DND-41 (cell line): ENCODE results near the gene KDM1B.
"Not testable (repeated sequence)": the region's sequence is repeated elsewhere in the genome, so short reads cannot be mapped to it uniquely, and the experiment has no call there.

ENCODE experiments used
- ATAC-seq: fragments of 200-7000 bp; cut with Tn5 transposase; 3 replicates; pipeline ENCODE4 v1.9.1; 2021; ENCODE audit warnings: low read depth; ENCODE audit not compliant: insufficient read depth
- DNase-seq: peaks from one replicate; pipeline ENCODE4 v3.0.0-alpha.2; 2020
- H2AFZ ChIP-seq: 2 replicates; pipeline ENCODE4 v1.6.0; 2012; ENCODE audit warnings: low read depth, low read length
- H3K27ac ChIP-seq: 2 replicates; pipeline ENCODE4 v1.5.1; 2012; ENCODE audit warnings: low read length, inconsistent platforms
- H3K27me3 ChIP-seq: fragments of 200-600 bp; sonication (generic); 2 replicates; pipeline ENCODE4 v1.6.0; 2012; ENCODE audit warnings: low read length, mild to moderate bottlenecking, inconsistent platforms; ENCODE audit not compliant: insufficient read depth, poor library complexity
- H3K36me3 ChIP-seq: 2 replicates; pipeline ENCODE4 v1.5.1; 2012; ENCODE audit warnings: low read length, inconsistent platforms; ENCODE audit not compliant: insufficient read depth
- H3K4me1 ChIP-seq: 2 replicates; pipeline ENCODE4 v1.5.1; 2012; ENCODE audit warnings: mild to moderate bottlenecking, low read length; ENCODE audit not compliant: insufficient read depth
- H3K4me2 ChIP-seq: 2 replicates; pipeline ENCODE4 v1.6.0; 2012; ENCODE audit warnings: mild to moderate bottlenecking, moderate library complexity, low read length, inconsistent platforms; ENCODE audit not compliant: insufficient read depth
- H3K4me3 ChIP-seq, 2 experiments: fragments of 200-600 bp in 1 of 2; shearing (Covaris generic) in 1 of 2; 2 replicates each; pipeline ENCODE4 v1.5.1; 2012 to 2016; ENCODE audit warnings: inconsistent platforms in 2 of 2, low read length in 2 of 2, mild to moderate bottlenecking in 2 of 2, low read depth in 1 of 2, moderate library complexity in 1 of 2
- H3K79me2 ChIP-seq: 2 replicates; pipeline ENCODE4 v1.6.0; 2012; ENCODE audit warnings: low read length, inconsistent platforms; ENCODE audit not compliant: insufficient read depth
- H3K9ac ChIP-seq: 2 replicates; pipeline ENCODE4 v1.6.0; 2012; ENCODE audit warnings: low read depth, mild to moderate bottlenecking, inconsistent platforms, low read length, moderate library complexity
- H3K9me3 ChIP-seq: 2 replicates; pipeline ENCODE4 v1.5.1; 2012; ENCODE audit warnings: low read length, moderate library complexity, mild to moderate bottlenecking, inconsistent platforms; ENCODE audit not compliant: insufficient read depth, severe bottlenecking
- H4K20me1 ChIP-seq: 2 replicates; pipeline ENCODE4 v1.6.0; 2012; ENCODE audit warnings: low read length; ENCODE audit not compliant: insufficient read depth
- EZH2 ChIP-seq: IDR thresholded peaks from 3 replicates; pipeline ENCODE4 v1.6.1; 2012; ENCODE audit warnings: borderline replicate concordance, low read depth, mild to moderate bottlenecking, moderate library complexity, low read length, inconsistent platforms; ENCODE audit not compliant: severe bottlenecking
- TF ChIP-seq, protein P1 (sequence below): IDR thresholded peaks from 2 replicates; pipeline ENCODE4 v1.5.1; 2012; ENCODE audit warnings: borderline replicate concordance, low read length, moderate library complexity, mild to moderate bottlenecking; ENCODE audit not compliant: poor library complexity, severe bottlenecking; ENCODE audit errors: extremely low read depth

KDM1B gene

DNA sequence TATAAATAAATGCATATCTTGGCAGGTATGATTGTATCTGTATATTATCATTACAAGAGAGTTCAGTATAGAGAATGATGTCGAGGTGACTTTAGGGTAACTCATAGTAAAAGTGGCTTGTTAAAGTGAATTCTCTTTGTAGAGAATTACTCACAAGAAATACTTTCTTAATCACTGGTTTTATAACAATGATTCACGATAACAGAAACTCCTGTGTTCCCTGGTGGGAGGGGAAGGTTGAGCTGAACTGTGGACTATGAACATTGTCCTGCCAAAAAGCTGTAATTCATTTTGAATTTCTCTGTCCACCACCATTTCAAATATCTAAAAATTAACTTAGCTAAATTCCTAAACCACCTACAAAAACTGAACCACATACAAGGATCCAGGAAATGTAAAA lies 8.1 kb upstream of the KDM1B start:
- no peak for TF ChIP-seq EZH2
- TF ChIP-seq, protein P1, sequence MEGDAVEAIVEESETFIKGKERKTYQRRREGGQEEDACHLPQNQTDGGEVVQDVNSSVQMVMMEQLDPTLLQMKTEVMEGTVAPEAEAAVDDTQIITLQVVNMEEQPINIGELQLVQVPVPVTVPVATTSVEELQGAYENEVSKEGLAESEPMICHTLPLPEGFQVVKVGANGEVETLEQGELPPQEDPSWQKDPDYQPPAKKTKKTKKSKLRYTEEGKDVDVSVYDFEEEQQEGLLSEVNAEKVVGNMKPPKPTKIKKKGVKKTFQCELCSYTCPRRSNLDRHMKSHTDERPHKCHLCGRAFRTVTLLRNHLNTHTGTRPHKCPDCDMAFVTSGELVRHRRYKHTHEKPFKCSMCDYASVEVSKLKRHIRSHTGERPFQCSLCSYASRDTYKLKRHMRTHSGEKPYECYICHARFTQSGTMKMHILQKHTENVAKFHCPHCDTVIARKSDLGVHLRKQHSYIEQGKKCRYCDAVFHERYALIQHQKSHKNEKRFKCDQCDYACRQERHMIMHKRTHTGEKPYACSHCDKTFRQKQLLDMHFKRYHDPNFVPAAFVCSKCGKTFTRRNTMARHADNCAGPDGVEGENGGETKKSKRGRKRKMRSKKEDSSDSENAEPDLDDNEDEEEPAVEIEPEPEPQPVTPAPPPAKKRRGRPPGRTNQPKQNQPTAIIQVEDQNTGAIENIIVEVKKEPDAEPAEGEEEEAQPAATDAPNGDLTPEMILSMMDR = no peak
- no peak overlapping the region for H3K9ac ChIP-seq
- H3K36me3 ChIP-seq = no peaks in the 10 kb centered on the region
- no peaks in the 10 kb centered on the region for H3K9me3 ChIP-seq
- ATAC-seq = no peak
- no peaks in the 10 kb centered on the region for H3K4me1 ChIP-seq
- no peak overlapping the region for H2AFZ ChIP-seq
- H3K4me2 ChIP-seq = no peak overlapping the region
- no peak overlapping the region for H3K4me3 ChIP-seq
- H3K27me3 ChIP-seq = no peaks in the 10 kb centered on the region
- no peaks in the 10 kb centered on the region for H4K20me1 ChIP-seq
- no peak for DNase-seq
- H3K27ac ChIP-seq = no peak overlapping the region
- H3K79me2 ChIP-seq = no peaks in the 10 kb centered on the region

DNA sequence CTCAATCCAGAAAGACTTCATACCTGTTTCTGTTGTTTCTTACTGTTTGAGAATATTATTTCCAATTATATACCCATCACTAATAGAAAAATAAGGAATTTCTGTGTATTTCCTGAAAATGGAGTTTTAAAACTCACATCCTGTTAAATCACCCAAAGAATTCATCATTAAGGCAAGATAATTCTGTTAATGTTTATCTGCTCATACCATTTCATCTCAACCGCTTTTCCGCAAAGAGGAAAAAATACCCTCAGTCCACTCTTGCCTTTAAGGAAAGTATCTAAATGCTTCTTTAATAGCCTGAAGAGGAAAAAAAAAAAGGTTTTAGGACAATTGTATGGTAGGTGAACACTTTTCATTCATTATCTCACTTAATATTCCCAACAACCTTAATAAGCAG lies 7.6 kb upstream of the KDM1B start:
- no peak overlapping the region for H2AFZ ChIP-seq
- H3K4me2 ChIP-seq = no peak overlapping the region
- no peak overlapping the region for H3K4me3 ChIP-seq
- H3K36me3 ChIP-seq = no peaks in the 10 kb centered on the region
- DNase-seq = no peak
- no peaks in the 10 kb centered on the region for H3K79me2 ChIP-seq
- H3K9me3 ChIP-seq = no peaks in the 10 kb centered on the region
- no peaks in the 10 kb centered on the region for H3K27me3 ChIP-seq
- H4K20me1 ChIP-seq = no peaks in the 10 kb centered on the region
- H3K27ac ChIP-seq = no peak overlapping the region
- TF ChIP-seq, protein P1 = no peak
- no peak for TF ChIP-seq EZH2
- H3K9ac ChIP-seq = no peak overlapping the region
- H3K4me1 ChIP-seq = peaks cover 1% of the 10 kb centered on the region; the same call in 1 of the 2 replicates
- no peak for ATAC-seq

DNA sequence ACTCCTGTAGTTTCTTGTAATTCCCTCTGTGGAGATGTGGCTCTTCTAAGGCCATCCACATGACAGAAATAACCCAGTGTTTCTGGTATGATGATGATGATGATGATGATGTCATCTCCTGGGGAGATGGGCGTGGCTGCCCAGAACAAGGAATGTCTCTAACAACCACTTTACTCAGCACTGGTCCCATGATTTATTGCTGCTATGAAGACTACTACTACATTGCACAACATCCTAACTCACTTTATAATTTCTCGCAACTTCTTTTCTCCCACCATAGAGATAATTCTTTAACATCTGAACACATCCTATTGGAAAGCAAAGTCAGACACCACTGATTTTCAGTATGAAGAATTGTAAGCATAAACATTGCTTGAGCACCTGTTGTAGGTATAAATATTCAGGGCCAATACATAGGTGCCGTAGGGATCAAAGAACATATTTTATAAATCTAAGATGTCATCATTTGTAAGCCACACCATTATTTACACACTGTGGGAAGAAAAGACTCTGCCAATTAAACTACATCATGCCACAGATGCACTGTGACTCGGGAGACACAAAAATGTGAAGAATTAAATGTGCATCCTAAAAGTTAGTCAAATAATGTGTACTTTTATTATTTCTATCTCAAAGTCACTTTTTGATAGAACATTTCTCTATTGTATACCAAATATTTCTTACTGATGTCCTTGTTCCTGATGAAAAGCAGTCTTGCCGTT lies 6.8 kb upstream of the KDM1B start:
- Histone ChIP-seq H3K9me3 (no peaks in the 10 kb centered on the region), H3K9ac (no peak overlapping the region), H3K36me3 (no peaks in the 10 kb centered on the region), H3K79me2 (no peaks in the 10 kb centered on the region), H3K27ac (no peak overlapping the region), H3K27me3 (no peaks in the 10 kb centered on the region), H3K4me1 (peaks cover 10% of the 10 kb centered on the region), H4K20me1 (no peaks in the 10 kb centered on the region), H2AFZ (no peak overlapping the region), H3K4me3 (no peak overlapping the region), H3K4me2 (no peak overlapping the region)
- TF ChIP-seq EZH2 = no peak
- TF ChIP-seq, protein P1 = no peak
- ATAC-seq (no peak), DNase-seq (no peak)

DNA sequence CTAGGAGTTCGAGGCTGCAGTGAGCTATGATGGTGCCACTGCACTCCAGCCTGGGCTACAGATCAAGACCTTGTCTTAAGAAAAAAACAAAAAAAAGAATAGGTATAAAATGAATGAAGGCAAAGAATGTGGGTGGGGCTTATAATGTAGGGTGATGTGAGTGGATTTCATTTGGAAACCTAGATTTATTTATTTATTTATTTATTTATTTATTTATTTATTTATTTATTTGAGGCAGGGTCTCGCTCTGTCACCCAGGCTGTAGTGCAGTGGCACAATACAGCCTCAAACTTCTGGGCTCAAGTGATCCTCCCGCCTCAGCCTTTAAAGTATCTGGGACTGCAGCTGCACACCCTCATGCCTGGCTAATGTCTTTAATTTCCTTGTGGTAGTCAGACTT lies 3.8 kb upstream of the KDM1B start:
- ATAC-seq, H3K27ac ChIP-seq, H3K36me3 ChIP-seq, H3K9ac ChIP-seq, H3K79me2 ChIP-seq, H3K9me3 ChIP-seq, H3K27me3 ChIP-seq, H3K4me2 ChIP-seq, H4K20me1 ChIP-seq, DNase-seq, H2AFZ ChIP-seq, H3K4me3 ChIP-seq: not testable (repeated sequence)
- H3K4me1 ChIP-seq = peaks cover 28% of the 10 kb centered on the region
